GM21360 (cell line): Measurements from ENCODE around the gene CYB5R4.

ENCODE experiments used
- ATAC-seq: cut with Tn5 transposase; IDR thresholded peaks from one replicate; pipeline ENCODE4 v1.9.1; 2021; ENCODE audit warnings: mild to moderate bottlenecking, moderate library complexity; ENCODE audit not compliant: unreplicated experiment

Gene CYB5R4

GRCh38 chr6:83976037-83976755 is 116.7 kb downstream of the CYB5R4 start:
- ATAC-seq: no peak

- ATAC-seq: no peak
Measured at GRCh38 chr6:83976871-83977270, 117.4 kb downstream of the CYB5R4 start.

DNA sequence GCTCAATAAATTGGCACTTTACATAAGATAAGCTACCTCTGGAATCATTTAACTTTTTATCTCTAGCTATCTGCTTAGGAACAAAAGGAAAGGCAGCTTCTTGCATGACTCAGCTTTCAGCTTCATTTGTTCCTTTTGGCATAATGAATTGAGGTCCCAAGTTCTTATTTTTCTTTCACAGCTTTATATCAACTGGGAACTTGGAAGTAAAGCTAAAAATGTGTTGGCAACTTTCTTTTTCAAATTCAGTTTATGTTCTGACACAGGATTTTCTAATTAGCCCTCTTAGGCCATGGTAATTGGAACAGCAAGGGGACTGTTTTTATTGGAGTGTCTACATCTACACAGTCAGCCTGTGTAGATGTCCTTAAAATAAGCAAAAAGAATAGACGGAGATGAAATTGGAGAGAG is 118.8 kb downstream of the CYB5R4 start:
- no peak for ATAC-seq

DNA sequence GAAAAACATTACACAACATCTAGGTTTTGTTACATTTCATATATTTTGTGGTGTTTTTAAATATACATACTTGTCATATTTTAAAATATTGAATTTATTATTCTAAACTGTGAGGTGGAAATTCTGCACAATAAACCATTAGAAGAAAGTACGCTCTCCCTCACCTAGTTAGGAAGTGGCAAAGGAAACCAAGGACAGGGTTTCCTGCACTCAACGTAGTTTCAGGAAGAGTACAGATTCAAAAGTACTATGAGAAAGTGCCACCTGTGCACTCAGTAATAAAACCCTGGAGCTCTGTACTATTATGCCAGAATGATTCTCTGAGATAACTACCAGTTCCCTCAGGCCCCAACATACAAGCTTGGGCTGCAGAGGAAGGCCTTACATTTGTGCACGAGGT is 119.5 kb downstream of the CYB5R4 start:
- no peak for ATAC-seq

DNA sequence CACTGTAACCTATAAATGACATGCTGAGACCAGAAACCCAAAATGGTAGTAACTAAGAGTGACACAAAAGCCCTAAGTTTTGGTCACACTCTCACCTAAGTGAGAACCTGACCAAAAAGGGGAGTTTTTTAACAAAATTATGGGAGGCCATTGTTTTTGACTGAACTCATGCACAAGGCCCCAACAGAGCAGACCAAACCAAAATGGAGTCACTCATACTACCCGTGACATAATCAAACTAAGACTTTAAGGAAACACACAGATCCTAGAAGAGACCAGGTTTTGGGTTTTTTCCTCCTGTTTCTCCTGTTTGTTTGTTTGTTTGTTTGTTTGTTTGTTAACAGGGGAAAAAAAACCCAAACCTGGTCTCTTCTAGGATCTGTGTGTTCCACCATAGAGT is 124.9 kb downstream of the CYB5R4 start:
- no peak for ATAC-seq

DNA sequence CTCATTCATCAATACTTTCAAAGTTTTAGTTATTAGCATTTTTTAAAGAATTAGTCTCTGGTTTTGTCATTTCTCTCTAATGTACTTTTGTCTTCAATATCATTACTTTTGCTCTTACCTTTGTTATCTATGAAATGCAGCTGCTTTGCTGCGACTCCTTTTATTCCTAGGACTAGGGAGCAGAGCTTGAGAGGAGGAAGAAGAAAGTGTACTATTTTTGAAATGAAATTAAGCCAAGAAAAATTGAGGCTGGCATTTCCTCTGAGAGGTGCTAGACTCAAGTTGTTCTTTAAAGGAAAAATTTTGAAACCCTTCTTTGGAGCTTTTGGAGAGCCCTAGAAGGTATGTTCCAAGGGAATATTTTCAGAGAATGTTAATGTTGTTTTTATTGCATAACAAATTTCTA is 125.8 kb downstream of the CYB5R4 start:
- ATAC-seq: no peak

GRCh38 chr6:83985715-83986114 is 126.2 kb downstream of the CYB5R4 start:
- ATAC-seq: no peak

DNA sequence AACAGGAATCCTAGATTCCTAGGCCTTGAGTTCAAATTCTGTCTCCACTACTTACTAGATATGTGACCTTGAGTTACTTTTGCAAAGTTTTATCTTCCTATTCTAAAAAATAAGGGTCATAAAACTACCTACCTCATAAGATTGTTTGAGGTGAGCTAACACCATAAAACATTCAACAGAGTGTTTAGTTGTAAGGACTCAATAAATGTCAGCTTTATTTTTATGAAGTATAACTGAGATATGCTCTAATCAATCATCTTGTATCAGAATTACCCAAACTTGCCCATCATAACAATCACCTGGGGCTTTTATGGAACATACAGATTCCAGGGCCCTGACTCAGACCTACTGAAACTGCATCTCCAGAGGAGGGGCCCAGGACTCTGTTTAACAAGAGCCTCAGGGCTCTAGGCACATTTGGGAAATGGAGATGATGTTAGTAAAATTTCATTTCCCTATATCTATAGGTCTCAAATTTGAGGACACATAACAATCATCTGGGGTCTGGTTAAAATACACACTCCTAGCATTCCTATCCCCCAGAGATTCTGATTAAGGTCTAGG is 138.6 kb downstream of the CYB5R4 start:
- ATAC-seq: no peak

DNA sequence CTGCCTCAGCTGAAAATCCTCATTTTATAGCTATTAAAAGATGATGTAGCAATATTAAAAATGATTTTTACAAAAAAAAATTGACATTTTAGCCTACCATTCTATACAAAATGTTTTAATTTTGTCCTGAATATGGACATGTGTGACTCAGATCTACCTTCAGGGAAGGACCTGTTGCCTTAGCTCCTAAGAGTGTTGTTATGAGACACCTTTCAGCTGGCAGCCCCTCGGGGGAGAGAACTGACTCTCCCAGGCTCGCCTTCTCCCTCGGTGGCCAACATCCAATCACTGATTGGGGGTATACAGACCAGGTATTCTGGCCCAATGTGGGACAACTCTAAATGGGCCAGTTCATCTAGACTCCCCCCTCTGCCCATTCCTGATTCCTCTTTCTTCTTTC is 141.6 kb downstream of the CYB5R4 start:
- ATAC-seq: no peak

DNA sequence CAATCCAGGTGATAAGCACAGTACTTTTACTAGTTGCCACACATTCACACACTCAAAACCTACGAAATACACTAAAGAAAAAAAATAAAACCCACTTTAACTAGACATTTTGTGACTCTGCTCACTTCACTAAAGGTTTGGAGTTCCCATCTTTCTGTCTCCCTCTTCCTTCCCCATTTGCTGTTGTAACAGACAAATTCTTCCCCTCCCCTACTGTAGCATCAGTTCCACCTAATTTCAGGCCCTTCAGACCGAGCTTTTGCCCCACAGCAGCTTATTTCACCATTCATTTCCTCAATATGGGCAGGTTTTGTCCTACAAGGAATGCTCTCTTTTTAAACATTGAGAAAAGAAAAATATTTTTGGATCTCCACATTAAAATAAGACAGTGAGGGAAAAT is 142.7 kb downstream of the CYB5R4 start:
- ATAC-seq: no peak

GRCh38 chr6:84003131-84003530 is 143.6 kb downstream of the CYB5R4 start:
- no peak for ATAC-seq

DNA sequence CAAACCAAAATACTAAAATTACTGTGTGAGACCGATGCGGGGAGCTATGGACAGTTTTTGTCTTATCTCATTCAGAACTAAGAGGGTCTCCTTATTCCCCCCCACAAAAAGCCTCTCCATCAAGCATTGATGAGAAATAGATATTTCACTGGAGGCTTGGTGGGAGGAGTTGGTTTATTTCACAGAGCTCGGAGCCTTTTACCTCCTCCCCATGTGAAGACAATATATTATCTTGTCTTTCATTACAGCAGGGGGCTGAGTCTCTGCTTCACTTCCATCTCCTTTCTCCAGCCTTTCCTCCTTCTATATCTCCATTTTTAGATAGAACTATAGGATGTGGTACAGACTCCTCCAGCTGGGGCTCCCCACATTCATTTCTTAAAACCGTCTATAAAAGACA is 144.2 kb downstream of the CYB5R4 start:
- ATAC-seq: no peak

- ATAC-seq: no peak
Measured at GRCh38 chr6:84007871-84008270, 148.4 kb downstream of the CYB5R4 start.

DNA sequence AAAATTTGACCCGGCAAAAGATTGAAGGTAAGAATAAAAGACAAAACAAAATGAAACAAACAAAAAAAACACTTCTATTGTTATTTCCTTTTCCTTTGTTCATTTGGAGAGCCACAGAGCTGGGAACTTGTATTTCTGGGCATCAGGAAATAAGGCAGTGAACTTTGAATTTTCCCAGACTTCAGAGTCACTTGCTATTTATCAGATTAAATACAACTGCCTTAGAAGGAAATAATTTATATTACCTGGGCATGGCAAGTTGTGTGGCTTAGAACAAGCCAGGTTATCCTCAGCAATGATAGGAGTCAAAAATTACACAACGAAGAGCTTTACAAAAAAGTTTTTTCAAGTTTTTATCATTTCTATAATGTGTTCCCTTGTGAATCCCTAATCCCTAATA is 153.9 kb downstream of the CYB5R4 start:
- no peak for ATAC-seq

- no peak for ATAC-seq
Measured at GRCh38 chr6:84013931-84014330, 154.4 kb downstream of the CYB5R4 start.

DNA sequence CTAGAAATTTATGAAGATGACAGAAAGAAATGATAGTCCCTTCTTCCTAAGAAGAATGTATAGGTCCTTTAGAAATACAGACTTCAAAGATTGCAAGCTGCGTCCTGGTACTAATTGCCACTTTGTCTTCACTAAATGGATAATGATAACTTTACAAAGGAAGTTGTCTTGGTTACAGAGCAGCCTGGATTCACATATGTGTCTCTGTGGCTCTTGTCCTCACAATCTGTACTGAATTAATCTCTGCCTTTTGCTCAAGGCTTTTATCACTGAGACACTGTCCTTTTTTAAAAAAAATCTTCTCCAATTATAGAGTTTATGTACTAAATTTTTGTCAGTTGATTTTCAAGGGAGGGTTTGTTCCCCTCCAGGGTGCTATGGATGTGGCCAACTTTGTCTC is 156.5 kb downstream of the CYB5R4 start:
- no peak for ATAC-seq
